Measurements from ENCODE around the gene OPN1MW.
A peak's percentile ranks its signal among the peaks of the same experiment; 100 is the strongest.
"Not testable (repeated sequence)": the region's sequence is repeated elsewhere in the genome, so short reads cannot be mapped to it uniquely, and the experiment has no call there.

Gene OPN1MW

DNA sequence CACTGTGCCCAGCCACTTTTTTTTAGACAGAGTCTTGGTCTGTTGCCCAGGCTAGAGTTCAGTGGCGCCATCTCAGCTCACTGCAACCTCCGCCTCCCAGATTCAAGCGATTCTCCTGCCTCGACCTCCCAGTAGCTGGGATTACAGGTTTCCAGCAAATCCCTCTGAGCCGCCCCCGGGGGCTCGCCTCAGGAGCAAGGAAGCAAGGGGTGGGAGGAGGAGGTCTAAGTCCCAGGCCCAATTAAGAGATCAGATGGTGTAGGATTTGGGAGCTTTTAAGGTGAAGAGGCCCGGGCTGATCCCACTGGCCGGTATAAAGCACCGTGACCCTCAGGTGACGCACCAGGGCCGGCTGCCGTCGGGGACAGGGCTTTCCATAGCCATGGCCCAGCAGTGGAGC lies at the start of gene OPN1MW:
OPN1MW (plus strand) TSS at position 301 of the 400 bp plus-strand sequence; CDS start at position 383, 82 bp downstream.
- H3K79me2 ChIP-seq (ENCODE audit: low read length); H3K27me3 ChIP-seq (ENCODE audit: low read depth, low read length); H3K27ac ChIP-seq (ENCODE audit: low read length); H3K4me3 ChIP-seq (ENCODE audit: low read length); H3K4me2 ChIP-seq (ENCODE audit: low read length); H3K4me1 ChIP-seq (ENCODE audit: low read length); H3K9me3 ChIP-seq (ENCODE audit: insufficient read depth, low read length); H3K36me3 ChIP-seq (replicated peaks; ENCODE audit: low read depth, low read length); H2AFZ ChIP-seq (ENCODE audit: low read depth, low read length); H4K20me1 ChIP-seq (ENCODE audit: insufficient read depth, low read length); H3K9ac ChIP-seq (ENCODE audit: low read length): not testable (repeated sequence)

DNA sequence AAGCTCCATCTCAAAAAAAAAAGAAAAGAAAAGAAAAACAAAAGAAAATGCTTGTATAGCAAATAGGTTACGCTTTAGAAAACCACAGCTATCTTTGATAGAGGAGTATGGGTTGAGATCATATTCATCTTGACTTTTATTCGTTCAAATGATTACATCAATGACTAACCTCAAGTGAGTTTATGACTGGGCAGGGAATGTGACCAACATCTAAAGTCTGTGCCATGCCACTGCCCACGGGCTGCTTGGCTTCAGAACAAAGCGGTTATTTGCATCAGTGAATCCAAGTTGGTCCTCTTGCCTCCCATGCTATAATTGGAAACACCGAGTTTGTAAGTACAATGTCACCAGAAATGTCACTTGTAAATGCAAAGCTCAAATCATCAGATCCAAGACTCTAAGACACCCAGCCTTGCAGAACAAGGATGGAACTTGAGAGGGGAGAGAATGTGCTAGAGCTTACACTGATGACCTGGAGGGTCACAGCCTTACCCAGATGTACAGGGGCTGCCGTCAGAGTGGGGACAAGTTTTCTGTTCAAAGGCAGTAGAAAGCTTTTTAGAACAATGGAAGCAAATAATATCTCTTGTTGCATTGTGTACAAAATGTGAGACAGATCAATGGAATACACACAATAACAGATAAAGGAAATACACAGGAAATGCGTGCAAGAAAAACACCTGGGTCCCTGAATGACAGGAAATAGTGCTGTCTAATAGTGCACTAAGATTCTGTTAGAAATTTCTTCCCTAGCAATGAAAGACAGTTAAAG lies 46.8 kb upstream of the OPN1MW start:
- H3K9me3 ChIP-seq (ENCODE audit: insufficient read depth, low read length) = no peaks in the 10 kb centered on the region
- no peaks in the 10 kb centered on the region for H3K36me3 ChIP-seq (replicated peaks; ENCODE audit: low read depth, low read length)
- H3K4me2 ChIP-seq (ENCODE audit: low read length) = peak overlapping the region; percentile 80; the same call in 1 of the 2 replicates
- H3K4me1 ChIP-seq (ENCODE audit: low read length) = no peaks in the 10 kb centered on the region
- H2AFZ ChIP-seq (ENCODE audit: low read depth, low read length) = no peak overlapping the region
- no peaks in the 10 kb centered on the region for H4K20me1 ChIP-seq (ENCODE audit: insufficient read depth, low read length)
- no peak overlapping the region for H3K27ac ChIP-seq (ENCODE audit: low read length)
- H3K9ac ChIP-seq (ENCODE audit: low read length) = no peak overlapping the region
- peaks cover 9% of the 10 kb centered on the region for H3K27me3 ChIP-seq (ENCODE audit: low read depth, low read length)
- H3K79me2 ChIP-seq (ENCODE audit: low read length) = no peaks in the 10 kb centered on the region
- H3K4me3 ChIP-seq (ENCODE audit: low read length) = no peak overlapping the region
- no peak for TF ChIP-seq EZH2phosphoT487 (IDR thresholded peaks at IDR 0.05; ENCODE audit: low read depth)
- TF ChIP-seq, protein P1, sequence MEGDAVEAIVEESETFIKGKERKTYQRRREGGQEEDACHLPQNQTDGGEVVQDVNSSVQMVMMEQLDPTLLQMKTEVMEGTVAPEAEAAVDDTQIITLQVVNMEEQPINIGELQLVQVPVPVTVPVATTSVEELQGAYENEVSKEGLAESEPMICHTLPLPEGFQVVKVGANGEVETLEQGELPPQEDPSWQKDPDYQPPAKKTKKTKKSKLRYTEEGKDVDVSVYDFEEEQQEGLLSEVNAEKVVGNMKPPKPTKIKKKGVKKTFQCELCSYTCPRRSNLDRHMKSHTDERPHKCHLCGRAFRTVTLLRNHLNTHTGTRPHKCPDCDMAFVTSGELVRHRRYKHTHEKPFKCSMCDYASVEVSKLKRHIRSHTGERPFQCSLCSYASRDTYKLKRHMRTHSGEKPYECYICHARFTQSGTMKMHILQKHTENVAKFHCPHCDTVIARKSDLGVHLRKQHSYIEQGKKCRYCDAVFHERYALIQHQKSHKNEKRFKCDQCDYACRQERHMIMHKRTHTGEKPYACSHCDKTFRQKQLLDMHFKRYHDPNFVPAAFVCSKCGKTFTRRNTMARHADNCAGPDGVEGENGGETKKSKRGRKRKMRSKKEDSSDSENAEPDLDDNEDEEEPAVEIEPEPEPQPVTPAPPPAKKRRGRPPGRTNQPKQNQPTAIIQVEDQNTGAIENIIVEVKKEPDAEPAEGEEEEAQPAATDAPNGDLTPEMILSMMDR (IDR thresholded peaks at IDR 0.05; ENCODE audit: low read depth, low read length) = no peak

DNA sequence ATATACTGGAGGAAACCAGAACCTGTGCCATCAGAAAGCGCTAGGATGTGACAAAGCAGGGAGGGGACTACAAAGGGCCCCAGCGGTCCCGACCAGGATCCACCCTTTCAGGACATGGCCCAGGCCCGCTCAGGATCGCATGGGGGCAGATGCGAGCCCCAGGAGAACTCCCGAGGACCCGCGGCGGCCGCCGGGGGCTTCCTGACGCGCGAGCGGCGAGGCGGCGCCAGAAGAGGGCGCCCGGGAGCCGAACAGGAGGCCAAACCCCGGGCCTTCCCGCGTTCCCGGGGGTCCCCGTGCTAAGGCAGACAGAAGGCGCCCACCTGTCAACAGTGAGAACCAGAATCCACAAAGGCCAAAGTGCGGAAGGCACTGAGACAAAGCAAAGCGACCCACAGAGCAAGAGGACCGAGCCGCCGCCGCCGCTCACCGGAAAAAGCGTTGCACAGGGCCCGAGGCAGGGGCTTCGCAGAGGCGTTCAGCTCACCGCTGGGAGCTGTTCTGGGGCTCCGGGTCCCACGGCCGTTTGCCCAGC lies 45.7 kb upstream of the OPN1MW start:
- peak overlapping the region; percentile 80 for H3K4me2 ChIP-seq (ENCODE audit: low read length)
- no peaks in the 10 kb centered on the region for H4K20me1 ChIP-seq (ENCODE audit: insufficient read depth, low read length)
- peak overlapping the region; percentile 31 for H3K9ac ChIP-seq (ENCODE audit: low read length)
- H3K36me3 ChIP-seq (replicated peaks; ENCODE audit: low read depth, low read length) = no peaks in the 10 kb centered on the region
- H3K9me3 ChIP-seq (ENCODE audit: insufficient read depth, low read length) = no peaks in the 10 kb centered on the region
- no peaks in the 10 kb centered on the region for H3K4me1 ChIP-seq (ENCODE audit: low read length)
- peak overlapping the region; percentile 42; the same call in 1 of the 2 replicates for H2AFZ ChIP-seq (ENCODE audit: low read depth, low read length)
- no peak for TF ChIP-seq EZH2phosphoT487 (IDR thresholded peaks at IDR 0.05; ENCODE audit: low read depth)
- TF ChIP-seq, protein P1 (IDR thresholded peaks at IDR 0.05; ENCODE audit: low read depth, low read length) = peak; percentile 73
- H3K27ac ChIP-seq (ENCODE audit: low read length) = no peak overlapping the region
- H3K79me2 ChIP-seq (ENCODE audit: low read length) = no peaks in the 10 kb centered on the region
- H3K27me3 ChIP-seq (ENCODE audit: low read depth, low read length) = peaks cover 9% of the 10 kb centered on the region
- peak overlapping the region; percentile 68 for H3K4me3 ChIP-seq (ENCODE audit: low read length)

DNA sequence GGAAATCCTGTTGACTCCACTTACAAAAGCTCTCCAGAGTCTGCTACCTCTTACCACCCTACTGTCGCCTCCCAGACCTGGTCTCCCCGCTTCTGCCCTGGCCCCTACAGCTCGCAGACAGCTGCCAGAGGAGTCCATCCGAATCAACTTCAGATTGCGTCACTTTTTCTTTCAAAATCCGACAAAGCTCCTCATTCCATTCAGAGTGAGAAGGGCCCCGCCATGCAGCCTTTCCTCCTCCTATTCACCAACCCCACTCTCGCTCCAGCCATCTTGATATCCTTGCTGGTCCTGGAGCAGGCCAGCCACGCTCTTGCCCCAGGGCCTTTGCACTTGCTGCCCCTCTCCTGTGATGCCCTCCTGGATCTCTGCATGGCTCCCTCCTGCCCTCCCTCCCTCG lies 43.5 kb upstream of the OPN1MW start:
- peaks cover 9% of the 10 kb centered on the region for H3K27me3 ChIP-seq (ENCODE audit: low read depth, low read length)
- H4K20me1 ChIP-seq (ENCODE audit: insufficient read depth, low read length) = no peaks in the 10 kb centered on the region
- H3K27ac ChIP-seq (ENCODE audit: low read length) = no peak overlapping the region
- no peak overlapping the region for H3K4me3 ChIP-seq (ENCODE audit: low read length)
- H3K9ac ChIP-seq (ENCODE audit: low read length) = no peak overlapping the region
- H3K4me2 ChIP-seq (ENCODE audit: low read length) = no peak overlapping the region
- H2AFZ ChIP-seq (ENCODE audit: low read depth, low read length) = no peak overlapping the region
- H3K4me1 ChIP-seq (ENCODE audit: low read length) = no peaks in the 10 kb centered on the region
- TF ChIP-seq, protein P1 (IDR thresholded peaks at IDR 0.05; ENCODE audit: low read depth, low read length) = no peak
- TF ChIP-seq EZH2phosphoT487 (IDR thresholded peaks at IDR 0.05; ENCODE audit: low read depth) = no peak
- H3K79me2 ChIP-seq (ENCODE audit: low read length) = no peaks in the 10 kb centered on the region
- no peaks in the 10 kb centered on the region for H3K9me3 ChIP-seq (ENCODE audit: insufficient read depth, low read length)
- H3K36me3 ChIP-seq (replicated peaks; ENCODE audit: low read depth, low read length) = no peaks in the 10 kb centered on the region
